Measurements from ENCODE around the gene COMMD7. TPM values are rescaled to one million over a fixed set of nuclear protein-coding genes. Genes with fewer than 3 reads are reported as not detected.
"Not testable (repeated sequence)": the region's sequence is repeated elsewhere in the genome, so short reads cannot be mapped to it uniquely, and the experiment has no call there.

The COMMD7 gene
- total and polyA plus RNA-seq, 2 of the 4 experiments (the other 2 are of a cell fraction): 51.8 to 67.5 TPM

DNA sequence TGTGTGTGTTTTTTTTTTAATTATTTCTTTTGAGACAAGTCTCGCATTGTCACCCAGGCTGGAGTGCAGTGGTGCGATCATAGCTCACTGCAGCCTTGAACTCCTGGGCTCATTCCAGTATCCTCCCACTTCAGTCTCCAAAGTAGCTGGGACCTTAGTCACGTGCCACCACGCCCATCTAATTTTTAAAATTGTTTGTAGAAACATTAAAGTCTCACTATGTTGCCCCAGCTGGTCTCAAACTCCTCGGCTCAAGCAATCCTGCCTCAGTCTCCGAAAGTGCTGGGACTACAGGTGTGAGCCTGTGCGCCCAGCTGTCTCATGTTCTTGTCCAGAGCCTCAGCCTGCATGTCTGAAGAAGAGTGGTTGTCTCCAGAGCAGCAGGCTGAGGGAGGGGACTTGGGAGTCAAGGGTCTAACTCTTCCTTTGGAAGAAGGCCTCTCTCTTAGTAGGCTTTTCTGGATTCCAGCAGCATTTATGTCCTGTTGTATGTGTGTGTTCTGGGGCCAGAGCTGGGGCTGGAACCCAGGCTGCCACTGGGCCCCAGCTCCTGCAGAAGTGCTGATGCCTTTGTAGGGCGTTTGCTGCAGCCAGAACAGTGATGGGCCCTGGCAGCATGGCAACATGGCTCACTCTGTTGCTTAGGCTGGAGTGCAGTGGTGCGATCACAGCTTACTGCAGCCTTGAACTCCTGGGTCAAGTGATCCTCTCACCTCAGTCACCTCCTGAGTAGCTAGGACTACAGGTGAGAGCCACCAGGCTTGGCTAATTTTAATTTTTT lies 24.3 kb upstream of the COMMD7 start:
- POLR2A ChIA-PET (ENCODE audit: unreplicated experiment): no interaction called here
- no TSS peak for BruUV-seq (replicated peaks)
- peak overlapping the region; percentile 62 for H2AK9ac ChIP-seq (replicated peaks; ENCODE audit: low read depth, low read length, poor library complexity)

DNA sequence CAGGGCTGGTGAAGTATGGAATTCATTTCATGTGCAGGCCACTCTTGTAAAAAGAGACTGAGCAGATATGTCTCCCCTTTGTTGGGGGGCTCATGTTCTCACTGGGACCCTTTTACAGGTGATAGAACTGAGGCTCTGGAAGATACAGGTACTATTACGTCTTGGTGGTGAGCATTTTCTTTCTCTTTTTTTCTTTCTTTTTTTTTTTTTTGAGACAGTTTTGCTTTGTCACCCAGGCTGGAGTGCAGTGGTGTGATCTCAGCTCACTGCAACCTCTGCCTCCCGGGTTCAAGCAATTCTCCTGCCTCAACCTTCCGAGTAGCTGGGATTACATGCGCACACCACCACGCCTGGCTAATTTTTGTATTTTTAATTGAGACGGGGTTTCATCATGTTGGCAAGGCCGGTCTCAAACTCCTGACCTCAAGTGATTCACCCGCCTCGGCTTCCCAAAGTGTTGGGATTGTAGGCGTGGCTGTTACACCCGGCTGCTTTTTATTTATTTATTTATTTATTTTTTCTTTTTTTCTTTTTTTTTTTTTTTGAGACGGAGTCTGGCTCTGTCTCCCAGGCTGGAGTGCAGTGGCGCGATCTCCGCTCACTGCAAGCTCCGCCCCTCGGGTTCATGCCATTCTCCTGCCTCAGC lies 22.1 kb upstream of the COMMD7 start:
- dilution Hi-C loops (cut with HindIII; ENCODE audit: low sequenced_read_pairs, unreplicated experiment); H3K27ac ChIP-seq (ENCODE audit: insufficient read depth, low read length); BruUV-seq (replicated peaks); H3K14ac ChIP-seq (replicated peaks; ENCODE audit: low read depth, low read length); H4K5ac ChIP-seq (ENCODE audit: low read depth, low read length); H3K4me1 ChIP-seq (ENCODE audit: control insufficient read depth, insufficient read depth, low read length); H2BK120ac ChIP-seq (ENCODE audit: low read depth, low read length); H3K4me2 ChIP-seq (ENCODE audit: low read depth, low read length); H3K23ac ChIP-seq (ENCODE audit: low read depth, low read length); H3K4ac ChIP-seq (ENCODE audit: low read depth, low read length); H4K91ac ChIP-seq (ENCODE audit: insufficient read depth, low read depth, low read length); H3K36me3 ChIP-seq (ENCODE audit: control insufficient read depth, insufficient read depth, low read length); H3K9ac ChIP-seq (ENCODE audit: low read depth, low read length); H3K4me3 ChIP-seq (ENCODE audit: insufficient read depth, low read depth, low read length); H3K56ac ChIP-seq (ENCODE audit: extremely low read depth, insufficient read depth, low read length); H3K18ac ChIP-seq (ENCODE audit: low read depth, low read length); H2BK15ac ChIP-seq (ENCODE audit: low read depth, low read length); H2AK9ac ChIP-seq (replicated peaks; ENCODE audit: low read depth, low read length, poor library complexity); in situ Hi-C loops (cut with MboI; ENCODE audit: low sequenced_read_pairs); H4K8ac ChIP-seq (ENCODE audit: low read depth in 2 of 2, low read length in 2 of 2); H3K27me3 ChIP-seq (ENCODE audit: control insufficient read depth, insufficient read depth, low read length); H2AK5ac ChIP-seq (ENCODE audit: low read depth, low read length); ATAC-seq (ENCODE audit: low read depth); H2BK5ac ChIP-seq (ENCODE audit: low read depth, low read length, poor library complexity, severe bottlenecking); H3K9me3 ChIP-seq (ENCODE audit: control insufficient read depth, insufficient read depth, low read length); H2AFZ ChIP-seq (replicated peaks; ENCODE audit: low read length, poor library complexity); H2BK20ac ChIP-seq (ENCODE audit: low read depth, low read length); H4K20me1 ChIP-seq (ENCODE audit: insufficient read depth, low read length); POLR2A ChIA-PET (ENCODE audit: unreplicated experiment); DNase-seq: not testable (repeated sequence)
- peaks cover 12% of the 10 kb centered on the region; the same call in 1 of the 2 replicates for H3K9me1 ChIP-seq (ENCODE audit: insufficient read depth, low read length)
- CTCF ChIA-PET: interaction anchor here (0.6 kb wide), 1 partner anchor 13 kb away, joined by 3 read pairs; no protein-coding TSS in a partner anchor
- WGBS, 2 experiments (ENCODE audit: extremely low coverage in 2 of 2, insufficient read length in 1 of 2): 88% methylated on average over 4 of the region's 17 CpGs; no CpG with 5 or more reads in 1 of the 2 experiments
- intact Hi-C loops (cut with micrococcal nuclease): loop anchor here (10.0 kb wide), 1 partner anchor 261 kb away; no protein-coding TSS in a partner anchor
- H3K79me1 ChIP-seq (ENCODE audit: low read depth in 1 of 2, low read length in 2 of 2): peaks cover 7 to 52% of the 10 kb centered on the region in 2 experiments; a peak in 3 of 4 replicates

More for the DNA sequence above, 24.3 kb upstream of the COMMD7 start:
- intact Hi-C loops (cut with micrococcal nuclease) (loop anchor here (10.0 kb wide), 1 partner anchor 263 kb away; no protein-coding TSS in a partner anchor), dilution Hi-C loops (cut with HindIII; ENCODE audit: low sequenced_read_pairs, unreplicated experiment) (no loop called here), in situ Hi-C loops (cut with MboI; ENCODE audit: low sequenced_read_pairs) (no loop called here)
- Histone ChIP-seq H3K9me3 (ENCODE audit: control insufficient read depth, insufficient read depth, low read length) (no peaks in the 10 kb centered on the region), H4K8ac (ENCODE audit: low read depth in 2 of 2, low read length in 2 of 2) (no peak overlapping the region), H3K27ac (ENCODE audit: insufficient read depth, low read length) (no peak overlapping the region), H3K4me3 (ENCODE audit: insufficient read depth, low read depth, low read length) (no peak overlapping the region), H3K9me1 (ENCODE audit: insufficient read depth, low read length) (peaks cover 12% of the 10 kb centered on the region; the same call in 1 of the 2 replicates), H3K4me2 (ENCODE audit: low read depth, low read length) (no peak overlapping the region), H2BK20ac (ENCODE audit: low read depth, low read length) (no peak overlapping the region), H3K9ac (ENCODE audit: low read depth, low read length) (no peak overlapping the region), H3K36me3 (ENCODE audit: control insufficient read depth, insufficient read depth, low read length) (no peaks in the 10 kb centered on the region), H3K56ac (ENCODE audit: extremely low read depth, insufficient read depth, low read length) (no peak overlapping the region), H3K23ac (ENCODE audit: low read depth, low read length) (no peak overlapping the region), H4K20me1 (ENCODE audit: insufficient read depth, low read length) (no peaks in the 10 kb centered on the region), H2BK120ac (ENCODE audit: low read depth, low read length) (no peak overlapping the region), H3K27me3 (ENCODE audit: control insufficient read depth, insufficient read depth, low read length) (no peaks in the 10 kb centered on the region), H4K91ac (ENCODE audit: insufficient read depth, low read depth, low read length) (no peak overlapping the region), H3K18ac (ENCODE audit: low read depth, low read length) (no peak overlapping the region), H2BK15ac (ENCODE audit: low read depth, low read length) (no peak overlapping the region), H2AK5ac (ENCODE audit: low read depth, low read length) (no peak overlapping the region), H2AFZ (replicated peaks; ENCODE audit: low read length, poor library complexity) (no peak overlapping the region), H3K14ac (replicated peaks; ENCODE audit: low read depth, low read length) (no peak overlapping the region), H4K5ac (ENCODE audit: low read depth, low read length) (no peak overlapping the region), H2BK5ac (ENCODE audit: low read depth, low read length, poor library complexity, severe bottlenecking) (no peak overlapping the region), H3K79me1 (ENCODE audit: low read depth in 1 of 2, low read length in 2 of 2) (peaks cover 7 to 52% of the 10 kb centered on the region in 2 experiments; a peak in 3 of 4 replicates), H3K4me1 (ENCODE audit: control insufficient read depth, insufficient read depth, low read length) (peaks cover 5% of the 10 kb centered on the region; the same call in 1 of the 2 replicates), H3K4ac (ENCODE audit: low read depth, low read length) (no peak overlapping the region)
- DNase-seq (no peak), ATAC-seq (ENCODE audit: low read depth) (no peak)
- TF ChIP-seq, protein P1, sequence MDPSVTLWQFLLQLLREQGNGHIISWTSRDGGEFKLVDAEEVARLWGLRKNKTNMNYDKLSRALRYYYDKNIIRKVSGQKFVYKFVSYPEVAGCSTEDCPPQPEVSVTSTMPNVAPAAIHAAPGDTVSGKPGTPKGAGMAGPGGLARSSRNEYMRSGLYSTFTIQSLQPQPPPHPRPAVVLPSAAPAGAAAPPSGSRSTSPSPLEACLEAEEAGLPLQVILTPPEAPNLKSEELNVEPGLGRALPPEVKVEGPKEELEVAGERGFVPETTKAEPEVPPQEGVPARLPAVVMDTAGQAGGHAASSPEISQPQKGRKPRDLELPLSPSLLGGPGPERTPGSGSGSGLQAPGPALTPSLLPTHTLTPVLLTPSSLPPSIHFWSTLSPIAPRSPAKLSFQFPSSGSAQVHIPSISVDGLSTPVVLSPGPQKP (IDR thresholded peaks at IDR 0.05; ENCODE audit: borderline replicate concordance, low read depth, low read length): no peak
- TF ChIP-seq RFX5 (IDR thresholded peaks at IDR 0.05; ENCODE audit: low read depth, low read length) (no peak), NFE2L2 (IDR thresholded peaks at IDR 0.05; ENCODE audit: low read depth, low read length) (no peak), CHD1 (IDR thresholded peaks at IDR 0.05; ENCODE audit: low read depth, low read length) (no peak), POLR2A (IDR thresholded peaks at IDR 0.05; ENCODE audit: low read depth, low read length) (no peak)
- WGBS, 2 experiments (ENCODE audit: extremely low coverage in 2 of 2, insufficient read length in 1 of 2): 80% methylated on average over 1 of the region's 9 CpGs; no CpG with 5 or more reads in 1 of the 2 experiments
- CTCF ChIA-PET: interaction anchor here (1.7 kb wide), 1 partner anchor 11 kb away, joined by 6 read pairs; no protein-coding TSS in a partner anchor

Measured in IMR-90 (cell line).